Right lobe of liver (tissue), 6 donors: Measurements from ENCODE around the gene SLA2. TPM values are rescaled to one million over a fixed set of nuclear protein-coding genes. Genes with fewer than 3 reads are reported as not detected.
"Not testable (repeated sequence)": the region's sequence is repeated elsewhere in the genome, so short reads cannot be mapped to it uniquely, and the experiment has no call there.

Experiments
- ATAC-seq, 4 donors: fragments of 200-7000 bp; cut with Tn5 transposase; one replicate each; pipeline ENCODE4 v1.9.1; 2020; ENCODE audit warnings: mild to moderate bottlenecking in 4 of 4, moderate library complexity in 4 of 4
- DNase-seq, 3 donors: peaks; one replicate each; pipeline ENCODE4 v3.0.0-alpha.2; 2020
- H3K27ac ChIP-seq, 3 donors: fragments of 200-600 bp; one replicate each; pipeline ENCODE4 v1.8.0; 2022
- H3K27me3 ChIP-seq, 2 donors: fragments of 200-600 bp; one replicate each; pipeline ENCODE4 v1.8.0; 2022
- H3K36me3 ChIP-seq, 4 donors: fragments of 200-600 bp; sonication (generic) in 1 of 4; one replicate each; pipeline versions ENCODE4 v1.5.1 to v1.8.0; 2017 to 2022; ENCODE audit warnings: control low read depth in 1 of 4
- H3K4me1 ChIP-seq, 4 donors: fragments of 200-600 bp; sonication (generic) in 1 of 4; one replicate each; pipeline versions ENCODE4 v1.5.1 to v1.8.0; 2017 to 2022; ENCODE audit warnings: control low read depth in 1 of 4
- H3K4me3 ChIP-seq, 3 donors: fragments of 200-600 bp; one replicate each; pipeline ENCODE4 v1.8.0; 2022
- H3K9me3 ChIP-seq, 4 donors: fragments of 200-600 bp; sonication (generic) in 1 of 4; one replicate each; pipeline versions ENCODE4 v1.5.1 to v1.8.0; 2017 to 2022; ENCODE audit warnings: control low read depth in 1 of 4
- POLR2A ChIP-seq: fragments of 450-650 bp; IDR thresholded peaks from one replicate; pipeline ENCODE4 v1.6.1; 2017; ENCODE audit warnings: antibody characterized with exemption, mild to moderate bottlenecking
- WGBS: methylation state at CpG from one replicate; pipeline ENCODE4 v1.1.6; 2018; ENCODE audit warnings: low coverage, low lambda C conversion rate; ENCODE audit not compliant: insufficient coverage; ENCODE audit errors: missing lambda C conversion rate; 5-methylcytosine and 5-hydroxymethylcytosine counted together
- intact Hi-C, 2 donors: fragments of 100-400 bp; cut with DNase I; formaldehyde crosslinking; loops; one replicate each; pipeline versions ENCODE4 v1.11.2 to v1.14.1; 2022
- total RNA-seq, 6 experiments: library from RNA; depleted of rRNA in 2 of 6; stranded (reverse); fragments of >200 nt in 2 of 6; fragmentation: NEBNext Ultra II Directional in 3 of 6; extraction: Animal tissue kit (Norgen Biotek cat#: 25700) in 3 of 6; gene quantifications; one replicate each; pipeline versions ENCODE4 v1.1.0 to v1.2.4, GENCODE V29; 2016 to 2023
- TF ChIP-seq, protein P1 (sequence below), 4 donors: fragments of 200-600 bp in 3 of 4; fragments of 450-650 bp in 1 of 4; IDR thresholded peaks; one replicate each; pipeline versions ENCODE4 v1.5.1 to v1.8.0; 2016 to 2022; ENCODE audit warnings: antibody characterized with exemption in 4 of 4, mild to moderate bottlenecking in 2 of 4
- donor health status: DM: no; HTN: yes; CAD: no.
- donor health status: DM: no; HTN: no; CAD: no.
- donor health status: DM: no; HTN: no; CAD: no.
- donor health status: DM: no; HTN: yes; CAD: no.
- donor health status: DM: no; HTN: yes; CAD: no.

SLA2 gene
- total RNA-seq, 6 experiments from 2014 or later: 0.18 to 0.50 (median 0.32) TPM

DNA sequence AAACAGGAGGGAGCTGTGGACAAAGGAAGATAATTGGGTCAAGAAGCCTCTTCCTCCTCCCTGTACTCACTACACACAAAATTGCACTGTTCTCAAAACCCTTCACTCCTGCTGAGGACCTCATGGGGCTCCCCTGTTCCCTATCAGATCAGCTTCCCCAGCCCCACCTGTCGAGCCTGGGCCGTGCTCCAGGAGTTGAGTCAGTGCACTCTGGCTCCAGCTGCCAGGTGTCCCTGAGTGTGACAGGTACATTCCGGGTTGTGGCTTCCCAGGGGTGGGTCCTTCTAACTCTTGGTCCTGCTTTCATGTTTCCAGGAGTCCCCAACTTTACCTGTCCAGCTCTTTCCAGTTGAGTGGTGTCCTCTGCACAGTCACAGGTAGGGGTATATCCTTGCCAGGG lies 32.0 kb downstream of the SLA2 start:
- DNase-seq (peak in 1 of 3 donors; percentile 49), ATAC-seq (peak; percentile 36 to 80 (median 40))
- Histone ChIP-seq H3K27ac (no peak overlapping the region), H3K9me3 (no peaks in the 10 kb centered on the region), H3K27me3 (no peaks in the 10 kb centered on the region), H3K4me1 (no peaks in the 10 kb centered on the region), H3K4me3 (no peak overlapping the region), H3K36me3 (peaks cover 11 to 57% (median 36%) of the 10 kb centered on the region in 4 donors)
- TF ChIP-seq, protein P1, sequence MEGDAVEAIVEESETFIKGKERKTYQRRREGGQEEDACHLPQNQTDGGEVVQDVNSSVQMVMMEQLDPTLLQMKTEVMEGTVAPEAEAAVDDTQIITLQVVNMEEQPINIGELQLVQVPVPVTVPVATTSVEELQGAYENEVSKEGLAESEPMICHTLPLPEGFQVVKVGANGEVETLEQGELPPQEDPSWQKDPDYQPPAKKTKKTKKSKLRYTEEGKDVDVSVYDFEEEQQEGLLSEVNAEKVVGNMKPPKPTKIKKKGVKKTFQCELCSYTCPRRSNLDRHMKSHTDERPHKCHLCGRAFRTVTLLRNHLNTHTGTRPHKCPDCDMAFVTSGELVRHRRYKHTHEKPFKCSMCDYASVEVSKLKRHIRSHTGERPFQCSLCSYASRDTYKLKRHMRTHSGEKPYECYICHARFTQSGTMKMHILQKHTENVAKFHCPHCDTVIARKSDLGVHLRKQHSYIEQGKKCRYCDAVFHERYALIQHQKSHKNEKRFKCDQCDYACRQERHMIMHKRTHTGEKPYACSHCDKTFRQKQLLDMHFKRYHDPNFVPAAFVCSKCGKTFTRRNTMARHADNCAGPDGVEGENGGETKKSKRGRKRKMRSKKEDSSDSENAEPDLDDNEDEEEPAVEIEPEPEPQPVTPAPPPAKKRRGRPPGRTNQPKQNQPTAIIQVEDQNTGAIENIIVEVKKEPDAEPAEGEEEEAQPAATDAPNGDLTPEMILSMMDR (IDR thresholded peaks at IDR 0.05): no peak
- TF ChIP-seq POLR2A: no peak
- 60% methylated on average over 1 of the region's 3 CpGs for WGBS
- intact Hi-C loops: loop anchor here in 1 of 2 donors (10.0 kb wide), 1 partner anchor 141 kb away; no protein-coding TSS in a partner anchor

DNA sequence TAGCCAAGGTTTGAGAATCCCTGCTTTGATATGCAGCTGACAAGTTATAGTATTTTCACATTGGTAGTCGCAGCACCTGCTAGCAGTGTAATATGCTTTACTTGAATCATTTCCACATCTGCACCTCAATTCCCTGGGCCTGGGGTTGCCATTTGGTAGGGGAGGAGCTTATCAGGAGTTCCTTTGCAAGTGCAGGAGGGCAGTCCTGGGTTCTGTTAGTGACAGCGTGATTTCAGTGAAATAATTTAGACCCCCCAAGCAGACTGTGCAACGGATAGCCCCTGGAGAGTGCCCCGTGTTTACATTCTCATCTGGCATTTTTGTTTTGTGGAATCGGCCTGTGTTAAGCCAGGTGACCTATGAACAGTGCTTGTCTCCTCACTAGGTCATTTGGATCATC lies 34.4 kb downstream of the SLA2 start:
- WGBS: 59% methylated on average over 4 of the region's 5 CpGs
- Histone ChIP-seq H3K27ac (no peak overlapping the region), H3K9me3 (no peaks in the 10 kb centered on the region), H3K27me3 (no peaks in the 10 kb centered on the region), H3K36me3 (peaks cover 11 to 71% (median 44%) of the 10 kb centered on the region in 4 donors), H3K4me1 (peaks cover 0 to 14% (median 6%) of the 10 kb centered on the region in 4 donors), H3K4me3 (no peak overlapping the region)
- intact Hi-C loops: loop anchor here in 1 of 2 donors (10.0 kb wide), 1 partner anchor 143 kb away; no protein-coding TSS in a partner anchor
- no peak for DNase-seq
- no peak for TF ChIP-seq POLR2A
- TF ChIP-seq, protein P1 (IDR thresholded peaks at IDR 0.05): no peak
- ATAC-seq: no peak

DNA sequence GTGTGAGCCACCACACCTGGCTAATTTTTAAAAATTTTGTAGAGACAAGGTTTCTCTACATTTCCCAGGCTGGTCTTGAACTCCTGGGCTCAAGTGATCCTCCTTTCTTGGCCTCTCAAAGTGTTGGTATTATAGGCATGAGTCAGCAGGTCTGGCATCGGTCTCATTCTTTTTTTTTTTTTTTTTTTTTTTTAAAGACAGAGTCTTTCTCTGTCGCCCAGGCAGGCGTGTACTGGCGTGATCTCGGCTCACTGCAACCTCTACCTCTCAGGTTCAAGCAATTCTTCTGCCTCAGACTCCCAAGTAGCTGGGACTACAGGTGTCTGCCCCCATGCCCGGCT lies 37.6 kb downstream of the SLA2 start:
- DNase-seq, H3K9me3 ChIP-seq, ATAC-seq, H3K27me3 ChIP-seq, intact Hi-C loops, H3K4me3 ChIP-seq: not testable (repeated sequence)
- Histone ChIP-seq H3K27ac (peak overlapping the region in 2 of 3 donors; percentile 84 to 90), H3K4me1 (peaks cover 0 to 14% (median 6%) of the 10 kb centered on the region in 4 donors), H3K36me3 (peaks cover 11 to 57% (median 42%) of the 10 kb centered on the region in 4 donors)
- 90% methylated on average over 6 of the region's 6 CpGs for WGBS

DNA sequence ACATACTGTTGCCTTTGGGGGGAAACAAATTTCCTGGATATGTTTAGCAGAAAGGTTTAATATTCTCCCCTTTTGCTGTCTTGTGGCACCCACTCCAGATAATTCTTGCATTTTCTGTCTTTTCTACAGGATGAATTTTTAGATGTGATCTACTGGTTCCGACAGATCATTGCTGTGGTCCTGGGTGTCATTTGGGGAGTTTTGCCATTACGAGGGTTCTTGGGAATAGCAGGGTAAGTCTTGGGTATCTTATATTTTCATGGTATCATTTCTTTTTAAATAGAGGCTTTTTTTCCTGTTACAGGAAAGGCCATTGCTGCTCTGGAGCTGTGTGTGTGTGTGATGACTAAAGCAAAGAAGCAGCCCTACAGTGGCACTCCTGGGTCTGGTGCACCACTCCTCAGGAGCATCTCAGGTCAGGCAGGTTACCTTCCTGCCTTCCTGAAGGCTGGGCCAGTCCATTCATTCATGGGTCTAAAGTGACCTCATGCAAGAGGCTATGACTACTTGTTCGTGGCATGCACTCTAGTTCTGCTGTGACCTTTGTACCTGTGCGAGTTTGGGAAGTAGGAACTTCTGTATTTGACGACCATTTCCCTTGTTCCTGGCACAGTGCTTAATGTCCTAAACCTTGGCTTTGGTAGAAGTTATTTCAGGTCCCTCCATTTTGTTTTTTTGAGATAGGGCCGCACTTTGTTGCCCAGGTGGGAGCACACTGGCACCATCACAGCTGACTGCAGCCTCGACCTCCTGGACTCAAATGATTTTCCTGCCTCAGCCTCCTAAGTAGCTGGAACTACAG lies 38.2 kb downstream of the SLA2 start:
- peaks cover 0 to 14% (median 6%) of the 10 kb centered on the region in 4 donors for H3K4me1 ChIP-seq
- peak overlapping the region in 2 of 3 donors; percentile 84 to 90 for H3K27ac ChIP-seq
- ATAC-seq (peak; percentile 6 to 58 (median 28)), DNase-seq (peak in 2 of 3 donors; percentile 31 to 62)
- H3K36me3 ChIP-seq: peaks cover 11 to 51% (median 38%) of the 10 kb centered on the region in 4 donors
- H3K9me3 ChIP-seq: no peaks in the 10 kb centered on the region
- intact Hi-C loops: no loop called here
- 67% methylated on average over 7 of the region's 7 CpGs for WGBS
- H3K4me3 ChIP-seq: peak overlapping the region; percentile 100
- TF ChIP-seq, protein P1 (IDR thresholded peaks at IDR 0.05): no peak
- TF ChIP-seq POLR2A: peak; percentile 55
- no peaks in the 10 kb centered on the region for H3K27me3 ChIP-seq
